ENCODE data around the gene CYYR1. TPM values are rescaled to one million over a fixed set of nuclear protein-coding genes. Genes with fewer than 3 reads are reported as not detected.

CYYR1 gene
- total RNA-seq, 1 donor from 2014 or later, result 88.6 TPM

DNA sequence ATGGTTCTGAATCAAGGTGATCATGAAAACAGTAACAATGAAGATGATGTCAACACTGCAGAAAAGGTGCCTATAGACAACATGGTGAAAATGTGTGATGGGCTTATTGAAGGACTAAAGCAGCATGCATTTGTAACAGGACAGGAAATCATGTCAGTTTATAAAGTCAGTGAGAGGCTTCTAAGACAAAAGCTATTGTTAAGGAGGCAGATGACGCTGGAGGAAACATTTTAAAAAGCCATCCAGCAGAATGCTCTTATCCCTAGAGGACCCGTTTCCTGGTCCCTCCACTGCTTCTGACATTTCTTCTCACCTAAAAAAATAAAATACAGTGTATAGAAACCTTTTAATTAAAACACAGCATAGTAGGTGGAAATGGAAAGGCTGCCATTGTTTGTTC, 40.9 kb downstream of the CYYR1 start:
- H3K4me3 Mint-ChIP-seq (ENCODE audit: unreplicated experiment), result no peak overlapping the region
- peaks cover 35% of the 10 kb centered on the region for H3K36me3 Mint-ChIP-seq (ENCODE audit: low read depth, unreplicated experiment)
- TF ChIP-seq CTCF (IDR thresholded peaks at IDR 0.05; ENCODE audit: unreplicated experiment), result no peak
- H3K27me3 Mint-ChIP-seq (ENCODE audit: unreplicated experiment), result no peaks in the 10 kb centered on the region
- no peak overlapping the region for H3K27ac Mint-ChIP-seq (ENCODE audit: unreplicated experiment)
- H3K4me1 Mint-ChIP-seq (ENCODE audit: unreplicated experiment), result peaks cover 16% of the 10 kb centered on the region
- no peak for DNase-seq (ENCODE audit: low spot score)
- no peaks in the 10 kb centered on the region for H3K9me3 Mint-ChIP-seq (ENCODE audit: unreplicated experiment)

DNA sequence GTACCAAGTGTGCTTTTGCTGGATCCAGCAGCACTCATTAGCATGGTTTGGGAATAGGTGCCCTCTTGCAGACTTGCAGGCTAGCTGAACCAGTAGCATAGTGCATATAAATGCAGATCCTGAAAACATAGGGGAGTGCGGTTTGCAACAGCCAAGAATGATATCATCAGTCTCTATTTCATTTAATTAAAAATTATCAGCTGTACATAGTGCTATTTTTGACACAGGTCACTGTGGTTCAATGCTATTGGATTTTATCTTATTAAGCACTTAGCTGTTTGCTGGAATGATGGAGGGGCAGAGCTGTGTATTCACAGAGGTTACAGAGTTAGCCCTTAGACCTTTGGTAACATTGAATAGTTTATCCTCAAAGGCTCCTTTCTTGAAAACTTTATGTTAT, 43.6 kb downstream of the CYYR1 start:
- no peak for DNase-seq (ENCODE audit: low spot score)
- TF ChIP-seq CTCF (IDR thresholded peaks at IDR 0.05; ENCODE audit: unreplicated experiment), result no peak
- no peak overlapping the region for H3K4me3 Mint-ChIP-seq (ENCODE audit: unreplicated experiment)
- H3K27me3 Mint-ChIP-seq (ENCODE audit: unreplicated experiment), result peaks cover 1% of the 10 kb centered on the region
- H3K36me3 Mint-ChIP-seq (ENCODE audit: low read depth, unreplicated experiment), result peaks cover 24% of the 10 kb centered on the region
- H3K27ac Mint-ChIP-seq (ENCODE audit: unreplicated experiment), result no peak overlapping the region
- H3K9me3 Mint-ChIP-seq (ENCODE audit: unreplicated experiment), result no peaks in the 10 kb centered on the region
- H3K4me1 Mint-ChIP-seq (ENCODE audit: unreplicated experiment), result peaks cover 21% of the 10 kb centered on the region

- Mint-ChIP-seq H3K27ac (ENCODE audit: unreplicated experiment) (no peak overlapping the region), H3K9me3 (ENCODE audit: unreplicated experiment) (no peaks in the 10 kb centered on the region), H3K4me3 (ENCODE audit: unreplicated experiment) (no peak overlapping the region), H3K4me1 (ENCODE audit: unreplicated experiment) (peaks cover 17% of the 10 kb centered on the region), H3K36me3 (ENCODE audit: low read depth, unreplicated experiment) (peaks cover 20% of the 10 kb centered on the region), H3K27me3 (ENCODE audit: unreplicated experiment) (peaks cover 1% of the 10 kb centered on the region)
- TF ChIP-seq CTCF (IDR thresholded peaks at IDR 0.05; ENCODE audit: unreplicated experiment), result no peak
- DNase-seq (ENCODE audit: low spot score), result no peak
Observed at GRCh38 chr21:26528882-26529281, 44.2 kb downstream of the CYYR1 start.

GRCh38 chr21:26522704-26523103, 50.4 kb downstream of the CYYR1 start:
- no peak for TF ChIP-seq CTCF (IDR thresholded peaks at IDR 0.05; ENCODE audit: unreplicated experiment)
- Mint-ChIP-seq H3K27ac (ENCODE audit: unreplicated experiment) (no peak overlapping the region), H3K4me1 (ENCODE audit: unreplicated experiment) (peaks cover 20% of the 10 kb centered on the region), H3K36me3 (ENCODE audit: low read depth, unreplicated experiment) (peaks cover 28% of the 10 kb centered on the region), H3K27me3 (ENCODE audit: unreplicated experiment) (peaks cover 1% of the 10 kb centered on the region), H3K4me3 (ENCODE audit: unreplicated experiment) (no peak overlapping the region), H3K9me3 (ENCODE audit: unreplicated experiment) (no peaks in the 10 kb centered on the region)
- no peak for DNase-seq (ENCODE audit: low spot score)

GRCh38 chr21:26519142-26519541, 53.9 kb downstream of the CYYR1 start:
- no peak for DNase-seq (ENCODE audit: low spot score)
- Mint-ChIP-seq H3K9me3 (ENCODE audit: unreplicated experiment) (no peaks in the 10 kb centered on the region), H3K27ac (ENCODE audit: unreplicated experiment) (no peak overlapping the region), H3K27me3 (ENCODE audit: unreplicated experiment) (no peaks in the 10 kb centered on the region), H3K36me3 (ENCODE audit: low read depth, unreplicated experiment) (peaks cover 28% of the 10 kb centered on the region), H3K4me1 (ENCODE audit: unreplicated experiment) (peaks cover 18% of the 10 kb centered on the region), H3K4me3 (ENCODE audit: unreplicated experiment) (no peak overlapping the region)
- TF ChIP-seq CTCF (IDR thresholded peaks at IDR 0.05; ENCODE audit: unreplicated experiment), result no peak

Measured in endothelial cell (in vitro differentiated cells).